Upper lobe of left lung (tissue), 4 donors: ENCODE measurements around the gene BMP4.

Experiments
- POLR2A ChIP-seq, 4 donors: fragments of 450-650 bp; IDR thresholded peaks; one replicate each; pipeline ENCODE4 v1.5.1; 2016 to 2017; ENCODE audit warnings: antibody characterized with exemption in 4 of 4, mild to moderate bottlenecking in 2 of 4
- TF ChIP-seq, protein P1 (sequence below), 6 experiments: fragments of 450-650 bp in 4 of 6; fragments of 200-600 bp in 2 of 6; sonication (generic) in 2 of 6; IDR thresholded peaks; one replicate each; pipeline ENCODE4 v1.5.1; 2016 to 2019; ENCODE audit warnings: antibody characterized with exemption in 6 of 6

DNA sequence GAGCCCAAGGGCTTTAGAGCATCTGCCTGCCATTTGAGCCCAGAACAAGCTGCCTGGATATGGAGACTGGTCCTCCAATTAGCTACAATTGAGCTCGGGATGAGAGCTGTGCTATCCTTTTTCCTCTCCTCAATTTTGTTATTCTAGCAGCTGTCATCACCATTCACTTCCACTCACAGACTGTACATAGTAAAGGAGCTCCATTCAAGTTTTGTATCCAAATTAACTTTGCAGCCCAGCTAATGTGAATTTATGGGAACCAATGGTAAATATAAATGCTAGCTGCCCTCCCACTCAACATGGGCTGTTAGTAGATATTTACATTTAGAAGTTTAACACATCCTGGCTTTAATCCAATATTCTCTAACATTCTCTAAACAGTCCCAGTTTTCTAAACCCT lies 44.6 kb downstream of the BMP4 start:
- no peak for TF ChIP-seq POLR2A (IDR thresholded peaks at IDR 0.05)
- TF ChIP-seq, protein P1, sequence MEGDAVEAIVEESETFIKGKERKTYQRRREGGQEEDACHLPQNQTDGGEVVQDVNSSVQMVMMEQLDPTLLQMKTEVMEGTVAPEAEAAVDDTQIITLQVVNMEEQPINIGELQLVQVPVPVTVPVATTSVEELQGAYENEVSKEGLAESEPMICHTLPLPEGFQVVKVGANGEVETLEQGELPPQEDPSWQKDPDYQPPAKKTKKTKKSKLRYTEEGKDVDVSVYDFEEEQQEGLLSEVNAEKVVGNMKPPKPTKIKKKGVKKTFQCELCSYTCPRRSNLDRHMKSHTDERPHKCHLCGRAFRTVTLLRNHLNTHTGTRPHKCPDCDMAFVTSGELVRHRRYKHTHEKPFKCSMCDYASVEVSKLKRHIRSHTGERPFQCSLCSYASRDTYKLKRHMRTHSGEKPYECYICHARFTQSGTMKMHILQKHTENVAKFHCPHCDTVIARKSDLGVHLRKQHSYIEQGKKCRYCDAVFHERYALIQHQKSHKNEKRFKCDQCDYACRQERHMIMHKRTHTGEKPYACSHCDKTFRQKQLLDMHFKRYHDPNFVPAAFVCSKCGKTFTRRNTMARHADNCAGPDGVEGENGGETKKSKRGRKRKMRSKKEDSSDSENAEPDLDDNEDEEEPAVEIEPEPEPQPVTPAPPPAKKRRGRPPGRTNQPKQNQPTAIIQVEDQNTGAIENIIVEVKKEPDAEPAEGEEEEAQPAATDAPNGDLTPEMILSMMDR (IDR thresholded peaks at IDR 0.05), result no peak
